Umbilical cord (tissue), 2 donors: ENCODE data around the gene LINC00237. TPM values are rescaled to one million over a fixed set of nuclear protein-coding genes. Genes with fewer than 3 reads are reported as not detected.

ENCODE experiments used
- DNase-seq: peaks from one replicate; pipeline ENCODE4 v3.0.0-alpha.2; 2015; ENCODE audit warnings: low spot score
- total RNA-seq: library from RNA; depleted of rRNA; stranded (reverse); fragments of >200 nt; gene quantifications from one replicate; pipeline ENCODE4 v1.2.3, GENCODE V29; 2014; ENCODE audit warnings: low replicate concordance; ENCODE audit not compliant: insufficient read depth

The LINC00237 gene
- total RNA-seq, 1 donor from 2014 or later: 4.3 TPM

- DNase-seq: no peak
Measured at GRCh38 chr20:21049305-21049828, 56.8 kb downstream of the LINC00237 start.

GRCh38 chr20:21048841-21049273 is 57.3 kb downstream of the LINC00237 start:
- no peak for DNase-seq

GRCh38 chr20:21047981-21048380 is 58.2 kb downstream of the LINC00237 start:
- no peak for DNase-seq

GRCh38 chr20:21046413-21047070 is 59.6 kb downstream of the LINC00237 start:
- DNase-seq: no peak

Other genes starting within 250 kb of the LINC00237 start
- 20.9 TPM for gene KIZ, start 19.7 kb upstream of the LINC00237 start, total RNA-seq
- gene XRN2, start 197.0 kb upstream of the LINC00237 start, total RNA-seq: 54.9 TPM